D721Med (cell line): ENCODE results near the gene ZNF507.
A peak's percentile ranks its signal among the peaks of the same experiment; 100 is the strongest.
"Not testable (repeated sequence)": the region's sequence is repeated elsewhere in the genome, so short reads cannot be mapped to it uniquely, and the experiment has no call there.

ENCODE experiments used
- DNase-seq: peaks from one replicate; pipeline ENCODE4 v3.0.0; 2011; ENCODE audit warnings: low spot score; ENCODE audit not compliant: insufficient read length
- FAIRE-seq: peaks from 2 replicates; lab custom pipeline; 2011; peaks lifted over from hg19 to GRCh38; lab: Jason Lieb, UNC
- CTCF ChIP-seq: IDR thresholded peaks from 2 replicates; pipeline ENCODE4 v1.5.1; 2012; ENCODE audit warnings: mild to moderate bottlenecking, control low read depth; ENCODE audit not compliant: insufficient read depth; ENCODE audit errors: missing control alignments

The ZNF507 gene

DNA sequence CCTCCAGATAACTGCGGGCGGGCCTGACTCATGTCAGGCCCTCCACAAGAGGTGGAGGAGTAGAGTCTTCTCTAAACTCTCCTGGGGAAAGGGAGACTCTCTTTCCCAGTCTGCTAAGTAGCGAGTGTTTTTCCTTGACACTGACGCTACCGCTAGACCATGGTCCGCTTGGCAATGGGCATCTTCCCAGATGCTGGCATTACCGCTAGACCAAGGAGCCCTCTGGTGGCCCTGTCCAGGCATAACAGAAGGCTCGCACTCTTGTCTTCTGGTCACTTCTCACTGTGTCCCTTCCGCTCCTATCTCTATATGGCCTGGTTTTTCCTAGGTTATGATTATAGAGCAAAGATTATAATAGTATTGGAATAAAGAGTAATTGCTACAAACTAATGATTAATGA lies 31.7 kb downstream of the ZNF507 start:
- FAIRE-seq, DNase-seq: not testable (repeated sequence)

GRCh38 chr19:32380269-32380668 lies 34.9 kb downstream of the ZNF507 start:
- DNase-seq, result no peak
- TF ChIP-seq CTCF, result no peak
- FAIRE-seq, result no peak

More for the DNA sequence above, 31.7 kb downstream of the ZNF507 start:
- TF ChIP-seq CTCF, result peak; percentile 26

GRCh38 chr19:32387701-32388392 lies 42.4 kb downstream of the ZNF507 start:
- FAIRE-seq, result no peak
- TF ChIP-seq CTCF, result no peak
- no peak for DNase-seq

DNA sequence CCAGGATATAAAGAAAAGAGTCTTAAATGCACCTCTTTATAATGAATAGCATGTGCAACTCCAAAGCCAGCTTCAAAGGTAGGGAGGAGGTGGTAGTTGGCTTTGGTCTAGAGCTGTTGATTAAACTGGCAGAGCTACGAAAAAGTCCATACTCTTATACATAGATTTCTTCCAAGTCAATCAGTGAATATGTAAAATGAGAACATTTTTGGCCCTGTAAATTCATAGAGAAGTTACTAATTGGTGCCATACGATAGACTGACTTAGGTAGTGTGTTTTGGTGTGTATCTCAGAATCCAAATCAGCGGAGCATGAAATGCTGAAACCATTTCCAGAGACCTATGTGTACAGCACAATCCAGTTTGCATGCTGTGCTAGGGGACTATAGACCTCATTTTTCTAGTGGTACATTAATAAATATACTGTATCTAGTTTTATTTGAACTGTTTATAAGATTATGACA lies 43.0 kb downstream of the ZNF507 start:
- DNase-seq, result no peak
- peak; percentile 21 for FAIRE-seq
- no peak for TF ChIP-seq CTCF

- no peak for TF ChIP-seq CTCF
- no peak for FAIRE-seq
- no peak for DNase-seq
Observed at GRCh38 chr19:32392901-32393300, 47.5 kb downstream of the ZNF507 start.

DNA sequence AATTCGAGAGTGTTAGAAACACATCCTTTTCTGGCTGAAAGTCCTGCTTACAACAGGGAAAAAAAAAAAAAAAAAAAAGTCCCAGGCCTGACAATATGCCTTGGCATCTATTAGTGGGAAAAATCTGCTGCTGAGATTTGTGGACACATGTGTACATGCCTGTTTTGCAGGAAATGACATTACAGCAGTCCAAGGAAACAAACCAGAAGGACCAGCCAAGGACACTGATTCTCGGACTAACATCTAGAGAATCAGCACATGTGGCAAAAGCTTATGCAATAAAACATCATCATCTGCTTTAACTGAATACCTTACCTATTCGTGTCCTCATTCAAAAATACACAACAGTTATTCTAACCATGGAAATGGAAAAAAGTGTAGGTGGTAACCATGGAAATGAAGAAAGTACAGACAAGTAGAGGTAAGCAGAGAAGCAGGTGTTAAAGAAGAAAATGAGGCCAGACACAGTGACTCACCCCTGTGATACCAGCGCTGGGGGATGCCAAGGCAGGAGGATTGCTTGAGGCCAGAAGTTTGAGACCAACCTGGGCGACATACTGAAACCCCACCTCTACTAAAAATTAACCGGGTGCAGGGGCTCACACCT lies 50.7 kb downstream of the ZNF507 start:
- DNase-seq (no peak), FAIRE-seq (no peak)
- no peak for TF ChIP-seq CTCF

- TF ChIP-seq CTCF, result no peak
- FAIRE-seq (no peak), DNase-seq (no peak)
Observed at GRCh38 chr19:32397671-32398101, 52.3 kb downstream of the ZNF507 start.
